Karpas-422 (cell line): ENCODE data around the gene CISH. TPM values are rescaled to one million over a fixed set of nuclear protein-coding genes. Genes with fewer than 3 reads are reported as not detected.

ENCODE experiments used
- DNase-seq: peaks from one replicate; pipeline ENCODE4 v3.0.0-alpha.2; 2015
- H2AFZ ChIP-seq: fragments of 200-600 bp; sonication (generic); 2 replicates; pipeline ENCODE4 v1.6.1; 2014; ENCODE audit warnings: antibody characterized with exemption, low read length, mixed read lengths
- H3K27ac ChIP-seq: fragments of 200-600 bp; sonication (generic); 2 replicates; pipeline ENCODE4 v1.5.1; 2014; ENCODE audit warnings: mild to moderate bottlenecking, low read length, moderate library complexity
- H3K27me3 ChIP-seq: fragments of 200-600 bp; sonication (generic); 2 replicates; pipeline ENCODE4 v1.6.1; 2014; ENCODE audit warnings: low read length, mixed read lengths
- H3K36me3 ChIP-seq: fragments of 200-600 bp; sonication (generic); 2 replicates; pipeline ENCODE4 v1.6.1; 2014; ENCODE audit warnings: low read length, mixed read lengths; ENCODE audit not compliant: insufficient read depth
- H3K4me1 ChIP-seq: fragments of 200-600 bp; sonication (generic); 2 replicates; pipeline ENCODE4 v1.6.1; 2014; ENCODE audit warnings: mild to moderate bottlenecking, low read length, mixed read lengths
- H3K4me2 ChIP-seq: fragments of 200-600 bp; sonication (generic); 2 replicates; pipeline ENCODE4 v1.6.1; 2014; ENCODE audit warnings: low read length, low read depth, mild to moderate bottlenecking; ENCODE audit not compliant: poor library complexity, severe bottlenecking
- H3K4me3 ChIP-seq: fragments of 200-600 bp; sonication (generic); 2 replicates; pipeline ENCODE4 v1.5.1; 2014; ENCODE audit warnings: mild to moderate bottlenecking, antibody characterized with exemption, low read length, mixed read lengths
- H3K79me2 ChIP-seq: fragments of 200-600 bp; sonication (generic); 2 replicates; pipeline ENCODE4 v1.6.1; 2014; ENCODE audit warnings: mild to moderate bottlenecking, low read length, mixed read lengths
- H3K9ac ChIP-seq: fragments of 200-600 bp; sonication (generic); 2 replicates; pipeline ENCODE4 v1.6.0; 2014; ENCODE audit warnings: low read length
- H3K9me2 ChIP-seq: fragments of 200-600 bp; sonication (generic), shearing (Covaris generic); replicated peaks from 2 replicates; pipeline ENCODE4 v1.6.0; 2014; ENCODE audit warnings: mild to moderate bottlenecking, low read length, moderate library complexity; ENCODE audit not compliant: insufficient read depth
- H3K9me3 ChIP-seq: fragments of 300-700, 200-600 bp; sonication (generic); 2 replicates; pipeline ENCODE4 v1.6.1; 2014; ENCODE audit warnings: low read length, mixed read lengths
- H4K20me1 ChIP-seq: fragments of 200-600 bp; sonication (generic); 2 replicates; pipeline ENCODE4 v1.6.1; 2014; ENCODE audit warnings: mild to moderate bottlenecking, antibody characterized with exemption, low read length, low read depth; ENCODE audit not compliant: insufficient read depth
- total RNA-seq: library from RNA; depleted of rRNA; stranded (reverse); fragments of >200 nt; shearing (Covaris generic); gene quantifications from 2 replicates; pipeline ENCODE4 v1.2.3, GENCODE V29; 2014; ENCODE audit warnings: low replicate concordance; rRNA removed

CISH gene
- total RNA-seq, 1 experiment from 2014 or later = not detected

DNA sequence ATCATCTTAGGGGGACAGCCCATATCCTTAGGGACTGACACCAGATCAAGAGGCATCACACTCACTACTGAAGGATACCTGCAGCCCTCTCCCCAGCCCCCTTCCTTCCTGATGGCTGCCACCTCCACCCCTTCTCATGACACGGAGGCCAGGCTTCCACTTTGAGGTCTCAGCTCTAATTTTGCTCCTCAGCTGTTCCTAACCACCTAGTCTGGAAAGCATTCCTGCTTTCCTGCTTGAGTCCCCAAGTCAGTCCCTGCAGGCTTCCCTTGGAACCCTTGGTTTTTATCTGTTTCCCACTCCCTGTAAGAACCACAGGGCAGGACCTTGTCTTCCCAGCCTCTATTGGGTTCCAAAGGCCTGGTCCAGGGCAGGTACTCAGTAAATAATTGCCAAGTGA is 47.3 kb downstream of the CISH start:
- H3K4me3 ChIP-seq = no peak overlapping the region
- no peaks in the 10 kb centered on the region for H3K9me3 ChIP-seq
- no peaks in the 10 kb centered on the region for H4K20me1 ChIP-seq
- H3K4me1 ChIP-seq = peaks cover 19% of the 10 kb centered on the region
- H3K36me3 ChIP-seq = no peaks in the 10 kb centered on the region
- no peak overlapping the region for H3K27ac ChIP-seq
- no peaks in the 10 kb centered on the region for H3K79me2 ChIP-seq
- no peak overlapping the region for H3K9ac ChIP-seq
- no peaks in the 10 kb centered on the region for H3K27me3 ChIP-seq
- no peak overlapping the region for H3K4me2 ChIP-seq
- no peak for DNase-seq
- no peaks in the 10 kb centered on the region for H3K9me2 ChIP-seq
- H2AFZ ChIP-seq = no peak overlapping the region

DNA sequence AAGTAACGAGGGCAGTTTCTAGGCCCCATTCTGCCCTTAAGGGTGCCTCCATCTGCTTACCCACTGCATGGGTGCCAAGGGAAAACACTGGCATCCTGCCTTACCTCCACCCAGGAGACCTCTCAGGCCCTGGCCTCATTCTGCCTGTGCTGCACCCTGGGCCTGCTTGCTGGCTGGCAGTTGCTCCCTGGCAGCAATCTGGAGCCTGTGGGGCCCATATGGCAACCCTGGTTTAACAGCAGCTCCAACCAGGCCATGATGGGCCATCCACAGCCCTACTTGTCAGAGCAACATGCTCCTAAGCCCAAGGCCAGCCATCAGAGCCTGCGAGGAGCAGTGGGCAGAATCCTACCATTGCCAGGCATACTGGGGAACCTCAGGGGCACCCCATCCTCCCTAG is 47.7 kb downstream of the CISH start:
- H3K4me2 ChIP-seq = no peak overlapping the region

GRCh38 chr3:50562861-50563260 is 48.7 kb downstream of the CISH start:
- Histone ChIP-seq H3K4me1 (peaks cover 10% of the 10 kb centered on the region), H3K9me2 (no peaks in the 10 kb centered on the region), H4K20me1 (no peaks in the 10 kb centered on the region), H3K9ac (no peak overlapping the region), H3K36me3 (no peaks in the 10 kb centered on the region), H3K79me2 (no peaks in the 10 kb centered on the region), H3K27me3 (no peaks in the 10 kb centered on the region), H3K4me3 (no peak overlapping the region), H2AFZ (no peak overlapping the region), H3K4me2 (no peak overlapping the region), H3K27ac (no peak overlapping the region), H3K9me3 (no peaks in the 10 kb centered on the region)
- DNase-seq = no peak

More for the DNA sequence above, 47.7 kb downstream of the CISH start:
- H3K9me3 ChIP-seq = no peaks in the 10 kb centered on the region
- H3K79me2 ChIP-seq = no peaks in the 10 kb centered on the region
- H3K9me2 ChIP-seq = no peaks in the 10 kb centered on the region
- no peak overlapping the region for H2AFZ ChIP-seq
- H3K4me3 ChIP-seq = no peak overlapping the region
- no peaks in the 10 kb centered on the region for H4K20me1 ChIP-seq
- H3K4me1 ChIP-seq = peaks cover 19% of the 10 kb centered on the region
- DNase-seq = no peak
- no peak overlapping the region for H3K9ac ChIP-seq
- H3K27ac ChIP-seq = no peak overlapping the region
- H3K36me3 ChIP-seq = no peaks in the 10 kb centered on the region
- H3K27me3 ChIP-seq = no peaks in the 10 kb centered on the region

- no peak for DNase-seq
- Histone ChIP-seq H3K4me1 (no peaks in the 10 kb centered on the region), H4K20me1 (no peaks in the 10 kb centered on the region), H3K4me2 (no peak overlapping the region), H3K9me2 (no peaks in the 10 kb centered on the region), H2AFZ (no peak overlapping the region), H3K79me2 (no peaks in the 10 kb centered on the region), H3K4me3 (no peak overlapping the region), H3K27ac (no peak overlapping the region), H3K27me3 (no peaks in the 10 kb centered on the region), H3K9me3 (no peaks in the 10 kb centered on the region), H3K36me3 (no peaks in the 10 kb centered on the region), H3K9ac (no peak overlapping the region)
These were observed 51.9 kb downstream of the CISH start for GRCh38 chr3:50559702-50560101.

- Histone ChIP-seq H2AFZ (no peak overlapping the region), H3K4me2 (no peak overlapping the region), H3K9me2 (no peaks in the 10 kb centered on the region), H3K27ac (no peak overlapping the region), H3K9me3 (no peaks in the 10 kb centered on the region), H3K4me3 (no peak overlapping the region), H3K27me3 (no peaks in the 10 kb centered on the region), H4K20me1 (no peaks in the 10 kb centered on the region), H3K36me3 (no peaks in the 10 kb centered on the region), H3K9ac (no peak overlapping the region), H3K4me1 (no peaks in the 10 kb centered on the region), H3K79me2 (no peaks in the 10 kb centered on the region)
- no peak for DNase-seq
These were observed 53.7 kb downstream of the CISH start for GRCh38 chr3:50557915-50558314.

DNA sequence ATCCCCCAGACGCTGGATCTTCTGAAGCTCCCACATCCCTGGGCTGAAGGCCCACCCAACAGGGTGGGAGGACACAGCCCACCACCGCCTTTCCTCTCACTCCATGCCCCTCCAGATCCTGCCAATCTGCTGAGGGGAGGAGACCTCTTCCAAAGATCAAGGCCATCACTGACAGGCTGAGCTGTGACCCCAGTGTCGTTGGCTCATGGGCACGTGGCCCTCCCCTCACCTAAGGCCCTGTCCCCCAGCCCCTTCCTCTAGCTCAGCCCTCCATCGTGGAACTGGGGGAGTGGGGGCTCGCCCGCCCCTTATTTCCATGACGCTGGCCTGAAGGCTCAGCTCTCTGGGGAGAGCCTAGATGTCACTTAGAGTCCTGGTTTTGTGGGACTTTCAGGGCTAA is 54.5 kb downstream of the CISH start:
- H3K36me3 ChIP-seq = no peaks in the 10 kb centered on the region
- H3K9me2 ChIP-seq = no peaks in the 10 kb centered on the region
- no peak for DNase-seq
- H3K79me2 ChIP-seq = no peaks in the 10 kb centered on the region
- H3K9me3 ChIP-seq = no peaks in the 10 kb centered on the region
- no peak overlapping the region for H3K4me2 ChIP-seq
- no peak overlapping the region for H3K27ac ChIP-seq
- H3K27me3 ChIP-seq = no peaks in the 10 kb centered on the region
- no peak overlapping the region for H3K9ac ChIP-seq
- H2AFZ ChIP-seq = no peak overlapping the region
- H4K20me1 ChIP-seq = no peaks in the 10 kb centered on the region; the same call in 1 of the 2 replicates
- H3K4me3 ChIP-seq = no peak overlapping the region
- H3K4me1 ChIP-seq = no peaks in the 10 kb centered on the region

Other genes starting within 250 kb of the CISH start
- gene CACNA2D2, start 108.1 kb downstream of the CISH start, total RNA-seq = not detected in 2 replicates
- 0.15 and 3.3 TPM in 2 replicates for gene C3orf18, start 44.0 kb downstream of the CISH start, total RNA-seq
- gene HEMK1, start 42.3 kb downstream of the CISH start, total RNA-seq = 10.9 and 17.0 TPM in 2 replicates
- 20.8 and 21.7 TPM in 2 replicates for gene MAPKAPK3, start 5.4 kb upstream of the CISH start, total RNA-seq
- 0.04 TPM in 2 replicates for gene DOCK3, start 63.2 kb upstream of the CISH start, total RNA-seq